WTC11 (cell line): ENCODE data around the gene TEKT1. TPM values are rescaled to one million over a fixed set of nuclear protein-coding genes. Genes with fewer than 3 reads are reported as not detected.

Experiments used
- ATAC-seq: fragments of 200-7000 bp; cut with Tn5 transposase; 2 replicates; pipeline ENCODE4 v1.10.0; 2021; ENCODE audit warnings: mild to moderate bottlenecking, moderate library complexity
- CTCF ChIA-PET: fragments of 300-600 bp; sonication (Branson Sonifier 250); formaldehyde crosslinking; loops from one replicate; lab custom pipeline; 2021; ENCODE audit warnings: antibody characterized with exemption; lab: Charles Lee
- POLR2A ChIA-PET: fragments of 350-600 bp; sonication (Branson Sonifier 250); formaldehyde crosslinking; loops from one replicate; lab custom pipeline; 2021; ENCODE audit warnings: antibody characterized with exemption; lab: Charles Lee
- DNase-seq: peaks from one replicate; pipeline ENCODE4 v3.0.0; 2021; ENCODE audit warnings: low spot score
- H3K27ac Mint-ChIP-seq: 2 replicates; pipeline ENCODE4 v1.8.0; 2021; ENCODE audit warnings: mixed read lengths
- H3K27me3 Mint-ChIP-seq: 2 replicates; pipeline ENCODE4 v1.8.0; 2021; ENCODE audit warnings: low read depth, mild to moderate bottlenecking, moderate library complexity, mixed read lengths
- H3K36me3 Mint-ChIP-seq: 2 replicates; pipeline ENCODE4 v1.8.0; 2021; ENCODE audit warnings: mixed read lengths
- H3K4me1 Mint-ChIP-seq: 2 replicates; pipeline ENCODE4 v1.8.0; 2022; ENCODE audit warnings: mixed read lengths
- H3K4me3 Mint-ChIP-seq: 2 replicates; pipeline ENCODE4 v1.8.0; 2021; ENCODE audit warnings: mild to moderate bottlenecking, moderate library complexity, mixed read lengths
- H3K9me3 Mint-ChIP-seq: 2 replicates; pipeline ENCODE4 v1.8.0; 2021; ENCODE audit warnings: mixed read lengths
- EMX1 ChIP-seq: fragments of 250-450 bp; sonication (Bioruptor Pico); IDR thresholded peaks from 2 replicates; pipeline ENCODE4 v1.8.0; 2021; ENCODE audit warnings: mild to moderate bottlenecking
- FOXP1 ChIP-seq: sonication (generic); formaldehyde crosslinking; IDR thresholded peaks from 2 replicates; pipeline ENCODE4 v1.8.0; 2022; ENCODE audit warnings: missing genetic modification reagents, mild to moderate bottlenecking, moderate library complexity, borderline replicate concordance
- HMGA2 ChIP-seq: fragments of 250-450 bp; sonication (Bioruptor Pico); IDR thresholded peaks from 2 replicates; pipeline ENCODE4 v1.4.0; 2021; ENCODE audit warnings: mild to moderate bottlenecking, moderate library complexity
- PRRX2 ChIP-seq: fragments of 250-450 bp; sonication (Bioruptor Pico); IDR thresholded peaks from 2 replicates; pipeline ENCODE4 v1.8.0; 2021; ENCODE audit warnings: mild to moderate bottlenecking
- RORB ChIP-seq: fragments of 250-450 bp; sonication (Bioruptor Pico); IDR thresholded peaks from 2 replicates; pipeline ENCODE4 v1.9.0; 2021; ENCODE audit warnings: mild to moderate bottlenecking
- TEAD4 ChIP-seq: sonication (generic); formaldehyde crosslinking; IDR thresholded peaks from 2 replicates; pipeline ENCODE4 v1.8.0; 2022; ENCODE audit warnings: mild to moderate bottlenecking, missing genetic modification reagents
- USF1 ChIP-seq: sonication (generic); formaldehyde crosslinking; IDR thresholded peaks from 2 replicates; pipeline ENCODE4 v1.8.0; 2022; ENCODE audit warnings: mild to moderate bottlenecking, missing genetic modification reagents
- ZNF121 ChIP-seq: sonication (generic); formaldehyde crosslinking; IDR thresholded peaks from 2 replicates; pipeline ENCODE4 v1.8.0; 2023; ENCODE audit warnings: missing genetic modification reagents
- ZNF281 ChIP-seq: sonication (generic); formaldehyde crosslinking; IDR thresholded peaks from 2 replicates; pipeline ENCODE4 v1.8.0; 2023; ENCODE audit warnings: mild to moderate bottlenecking, missing genetic modification reagents
- ZNF512 ChIP-seq: sonication (generic); formaldehyde crosslinking; IDR thresholded peaks from 2 replicates; pipeline ENCODE4 v1.8.1; 2022; ENCODE audit warnings: missing genetic modification reagents, borderline replicate concordance
- ZNF671 ChIP-seq: fragments of 250-450 bp; sonication (Bioruptor Pico); IDR thresholded peaks from 2 replicates; pipeline ENCODE4 v1.8.0; 2021; ENCODE audit warnings: mild to moderate bottlenecking
- ZSCAN18 ChIP-seq: fragments of 250-450 bp; sonication (Bioruptor Pico); IDR thresholded peaks from 2 replicates; pipeline ENCODE4 v2.1.2; 2022; ENCODE audit warnings: mild to moderate bottlenecking, moderate library complexity
- total RNA-seq: library from RNA; stranded (reverse); gene quantifications from 3 replicates; pipeline ENCODE4 v1.2.3, GENCODE V29; 2021
- TF ChIP-seq, protein P1 (sequence below): sonication (generic); formaldehyde crosslinking; IDR thresholded peaks from 2 replicates; pipeline ENCODE4 v1.8.1; 2023; ENCODE audit warnings: mild to moderate bottlenecking, moderate library complexity, missing genetic modification reagents
- TF ChIP-seq, protein P2 (sequence below): fragments of 250-450 bp; sonication (Bioruptor Pico); IDR thresholded peaks from 2 replicates; pipeline ENCODE4 v1.9.0; 2021; ENCODE audit warnings: mild to moderate bottlenecking
- TF ChIP-seq, protein P3 (sequence below): fragments of 250-450 bp; sonication (Bioruptor Pico); IDR thresholded peaks from 2 replicates; pipeline ENCODE4 v1.8.0; 2021; ENCODE audit warnings: mild to moderate bottlenecking

The TEKT1 gene
- total RNA-seq, 1 experiment from 2014 or later, result 0.37 TPM

DNA sequence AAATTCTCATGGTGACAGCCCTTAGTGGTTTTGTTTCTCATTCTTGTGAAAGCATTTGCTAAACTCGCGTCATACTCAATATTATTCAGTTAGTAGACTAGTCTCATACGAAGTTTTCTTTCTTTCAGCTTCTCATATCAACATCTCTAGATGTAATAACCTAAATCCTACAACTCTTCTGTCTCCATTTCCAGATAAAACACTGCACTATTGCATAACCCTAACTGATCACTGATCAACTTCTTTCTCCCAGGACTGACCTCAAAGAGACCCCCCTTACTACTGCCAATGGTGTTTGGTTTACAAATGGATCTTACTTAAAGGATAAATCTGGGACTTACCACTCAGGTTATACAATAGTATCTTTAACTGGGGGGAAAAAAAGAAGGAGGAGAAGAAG, 36.3 kb upstream of the TEKT1 start:
- no peak overlapping the region for H3K4me3 Mint-ChIP-seq
- no peak overlapping the region for H3K27ac Mint-ChIP-seq
- CTCF ChIA-PET, result interaction anchor here (1.2 to 1.4 kb wide), 2 partner anchors 14 to 26 kb away, joined by 4 read pairs; no protein-coding TSS in a partner anchor
- no peaks in the 10 kb centered on the region; the same call in 1 of the 2 replicates for H3K27me3 Mint-ChIP-seq
- H3K9me3 Mint-ChIP-seq, result 0 out of 2 replicates have a peak, but pooled peaks cover 7% of the 10 kb centered on the region
- ATAC-seq (no peak), DNase-seq (no peak)
- no peak for TF ChIP-seq TEAD4 (CRISPR knock-in tag)
- peaks cover 8% of the 10 kb centered on the region; the same call in 1 of the 2 replicates for H3K36me3 Mint-ChIP-seq
- POLR2A ChIA-PET, result no interaction called here
- H3K4me1 Mint-ChIP-seq, result no peaks in the 10 kb centered on the region

GRCh38 chr17:6862825-6863224, 31.3 kb upstream of the TEKT1 start:
- ChIA-PET CTCF (interaction anchor here (1.4 kb wide), 1 partner anchor 31 kb away, joined by 6 read pairs; no protein-coding TSS in a partner anchor), POLR2A (no interaction called here)
- DNase-seq (no peak), ATAC-seq (no peak)
- TF ChIP-seq ZNF671, result no peak
- TF ChIP-seq FOXP1, result no peak
- TF ChIP-seq ZNF281, result no peak
- TF ChIP-seq ZNF121 (CRISPR knock-in tag), result no peak
- TF ChIP-seq ZNF512 (CRISPR knock-in tag), result no peak
- TF ChIP-seq, protein P1, sequence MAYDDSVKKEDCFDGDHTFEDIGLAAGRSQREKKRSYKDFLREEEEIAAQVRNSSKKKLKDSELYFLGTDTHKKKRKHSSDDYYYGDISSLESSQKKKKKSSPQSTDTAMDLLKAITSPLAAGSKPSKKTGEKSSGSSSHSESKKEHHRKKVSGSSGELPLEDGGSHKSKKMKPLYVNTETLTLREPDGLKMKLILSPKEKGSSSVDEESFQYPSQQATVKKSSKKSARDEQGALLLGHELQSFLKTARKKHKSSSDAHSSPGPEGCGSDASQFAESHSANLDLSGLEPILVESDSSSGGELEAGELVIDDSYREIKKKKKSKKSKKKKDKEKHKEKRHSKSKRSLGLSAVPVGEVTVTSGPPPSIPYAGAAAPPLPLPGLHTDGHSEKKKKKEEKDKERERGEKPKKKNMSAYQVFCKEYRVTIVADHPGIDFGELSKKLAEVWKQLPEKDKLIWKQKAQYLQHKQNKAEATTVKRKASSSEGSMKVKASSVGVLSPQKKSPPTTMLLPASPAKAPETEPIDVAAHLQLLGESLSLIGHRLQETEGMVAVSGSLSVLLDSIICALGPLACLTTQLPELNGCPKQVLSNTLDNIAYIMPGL (CRISPR knock-in tag), result no peak
- TF ChIP-seq RORB (CRISPR knock-in tag), result no peak
- no peak for TF ChIP-seq PRRX2 (CRISPR knock-in tag)
- no peak for TF ChIP-seq EMX1 (CRISPR knock-in tag)
- TF ChIP-seq, protein P2, sequence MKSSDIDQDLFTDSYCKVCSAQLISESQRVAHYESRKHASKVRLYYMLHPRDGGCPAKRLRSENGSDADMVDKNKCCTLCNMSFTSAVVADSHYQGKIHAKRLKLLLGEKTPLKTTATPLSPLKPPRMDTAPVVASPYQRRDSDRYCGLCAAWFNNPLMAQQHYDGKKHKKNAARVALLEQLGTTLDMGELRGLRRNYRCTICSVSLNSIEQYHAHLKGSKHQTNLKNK, result no peak
- no peak for TF ChIP-seq HMGA2 (CRISPR knock-in tag)
- TF ChIP-seq, protein P3, sequence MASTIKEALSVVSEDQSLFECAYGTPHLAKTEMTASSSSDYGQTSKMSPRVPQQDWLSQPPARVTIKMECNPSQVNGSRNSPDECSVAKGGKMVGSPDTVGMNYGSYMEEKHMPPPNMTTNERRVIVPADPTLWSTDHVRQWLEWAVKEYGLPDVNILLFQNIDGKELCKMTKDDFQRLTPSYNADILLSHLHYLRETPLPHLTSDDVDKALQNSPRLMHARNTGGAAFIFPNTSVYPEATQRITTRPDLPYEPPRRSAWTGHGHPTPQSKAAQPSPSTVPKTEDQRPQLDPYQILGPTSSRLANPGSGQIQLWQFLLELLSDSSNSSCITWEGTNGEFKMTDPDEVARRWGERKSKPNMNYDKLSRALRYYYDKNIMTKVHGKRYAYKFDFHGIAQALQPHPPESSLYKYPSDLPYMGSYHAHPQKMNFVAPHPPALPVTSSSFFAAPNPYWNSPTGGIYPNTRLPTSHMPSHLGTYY (CRISPR knock-in tag), result no peak
- TF ChIP-seq ZSCAN18, result no peak
- no peak for TF ChIP-seq USF1
- no peaks in the 10 kb centered on the region for H3K9me3 Mint-ChIP-seq
- H3K27me3 Mint-ChIP-seq, result peaks cover 3% of the 10 kb centered on the region; the same call in 1 of the 2 replicates
- H3K4me3 Mint-ChIP-seq, result no peak overlapping the region
- H3K4me1 Mint-ChIP-seq, result peaks cover 4% of the 10 kb centered on the region; the same call in 1 of the 2 replicates
- H3K36me3 Mint-ChIP-seq, result no peaks in the 10 kb centered on the region
- H3K27ac Mint-ChIP-seq, result no peak overlapping the region
